ENCODE data around the gene SGCD.
A peak's percentile ranks its signal among the peaks of the same experiment; 100 is the strongest.

SGCD gene

DNA sequence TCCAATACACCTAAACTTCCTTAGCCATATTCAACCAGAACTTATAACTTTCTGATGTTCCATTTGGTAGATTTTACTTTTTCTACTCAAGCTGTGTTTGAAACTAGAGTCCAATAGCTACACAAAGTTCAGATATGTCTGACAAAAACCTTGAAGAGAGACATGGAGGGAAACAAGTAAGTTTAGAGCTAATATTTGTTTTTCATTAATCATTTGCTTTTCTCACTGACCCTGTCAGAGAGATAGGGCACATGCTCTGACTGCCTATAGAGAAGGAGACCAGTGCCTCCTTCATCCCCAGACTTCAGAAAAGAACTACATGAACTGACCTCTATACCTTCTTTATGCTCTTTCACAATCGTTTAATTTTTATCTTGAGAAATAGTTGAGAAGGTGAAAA, 366.1 kb downstream of the SGCD start:
- no peak for DNase-seq (ENCODE audit: low spot score)

DNA sequence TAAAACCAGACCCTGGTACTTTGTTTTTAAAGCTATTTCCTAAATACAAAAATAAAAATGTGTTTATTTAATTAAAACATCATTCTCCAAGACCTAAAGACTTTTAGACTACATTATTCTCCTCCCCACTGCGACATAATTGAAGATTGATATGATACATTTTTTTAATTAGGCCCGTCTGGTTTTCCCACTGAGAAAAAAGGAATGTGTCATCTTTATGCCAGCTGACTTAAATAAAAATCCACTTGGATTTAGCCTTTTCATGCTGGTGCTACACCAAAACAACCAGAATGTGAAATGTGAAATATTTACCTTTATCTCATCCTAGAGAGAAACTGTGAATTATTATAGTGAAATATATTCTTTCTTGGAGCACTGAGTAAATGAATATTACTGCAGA, 367.6 kb downstream of the SGCD start:
- no peak for DNase-seq (ENCODE audit: low spot score)

DNA sequence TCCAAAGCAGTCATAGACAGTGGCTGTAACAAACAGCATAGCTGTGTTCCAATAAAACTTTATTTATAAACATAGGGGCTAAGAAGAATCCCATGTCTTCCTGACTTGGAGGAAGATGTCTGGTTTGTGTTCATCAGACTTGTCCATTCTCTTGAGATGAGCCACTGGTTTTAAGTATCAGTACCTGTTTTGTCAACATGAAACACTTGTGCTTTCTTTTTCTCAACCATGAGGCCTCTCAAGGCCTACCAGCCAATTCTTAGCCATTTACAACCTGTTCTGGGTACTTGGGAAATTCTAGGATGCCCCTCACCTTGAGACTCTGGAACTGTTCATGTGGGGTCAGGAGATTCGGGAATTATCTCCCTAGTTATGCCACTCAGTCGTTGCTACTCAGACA, 368.8 kb downstream of the SGCD start:
- DNase-seq (ENCODE audit: low spot score): no peak

DNA sequence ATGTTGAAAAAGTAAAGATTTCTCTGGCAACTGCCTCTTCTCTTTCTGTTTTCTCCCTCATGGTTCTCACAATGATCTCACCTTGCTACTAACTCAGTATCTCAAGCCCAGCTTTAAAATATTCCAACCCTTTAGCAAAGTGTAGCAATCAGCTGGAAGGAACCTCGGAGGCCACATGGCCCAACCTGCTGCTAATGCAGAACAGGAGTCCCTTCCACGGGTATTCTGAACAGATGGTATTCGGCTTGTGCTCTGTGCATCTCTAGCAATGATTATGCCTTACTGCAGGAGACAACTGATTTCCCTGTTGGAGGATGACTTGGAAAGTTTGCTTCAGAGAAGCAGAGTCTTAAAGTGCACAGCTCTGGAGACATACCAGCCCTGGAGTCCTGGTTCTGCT, 371.4 kb downstream of the SGCD start:
- DNase-seq (ENCODE audit: low spot score): no peak

DNA sequence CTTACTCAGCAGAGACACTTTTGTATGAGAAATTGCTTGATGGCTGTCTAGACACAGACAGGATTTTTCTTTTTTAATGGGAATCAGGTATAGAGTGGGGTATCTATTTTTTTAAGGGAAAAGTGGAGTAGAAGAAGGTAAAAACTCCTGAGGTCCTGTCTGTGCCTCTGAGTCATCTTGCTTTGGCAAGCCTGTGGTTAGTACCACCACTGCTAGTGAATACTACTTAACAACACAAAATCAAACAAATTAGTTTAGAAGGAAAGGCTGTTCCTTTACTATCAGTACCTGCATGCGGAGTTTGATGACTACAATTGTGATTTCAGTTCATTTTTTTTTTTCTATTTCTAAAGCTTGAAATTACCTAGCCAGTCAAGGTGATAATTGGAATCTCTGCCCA, 372.2 kb downstream of the SGCD start:
- no peak for DNase-seq (ENCODE audit: low spot score)

DNA sequence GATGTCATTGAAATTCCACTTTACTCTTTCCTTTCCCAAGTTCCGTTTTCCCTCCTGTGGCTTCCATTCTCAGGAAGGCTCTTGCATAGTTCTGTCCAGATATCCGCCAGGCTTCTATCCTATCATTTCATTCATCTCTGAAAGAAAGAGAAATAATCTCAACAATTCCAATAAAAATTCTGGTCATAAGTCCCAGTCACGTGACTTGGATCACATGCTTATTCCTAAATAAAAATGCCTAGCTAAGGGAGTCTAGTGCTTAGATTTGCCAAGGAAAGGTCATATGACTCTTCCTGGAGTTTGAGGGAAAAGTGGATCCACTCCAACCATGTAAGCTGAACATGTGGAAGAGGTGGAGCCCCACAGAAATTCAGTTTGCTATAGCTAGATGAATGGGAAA, 377.2 kb downstream of the SGCD start:
- DNase-seq (ENCODE audit: low spot score): no peak

DNA sequence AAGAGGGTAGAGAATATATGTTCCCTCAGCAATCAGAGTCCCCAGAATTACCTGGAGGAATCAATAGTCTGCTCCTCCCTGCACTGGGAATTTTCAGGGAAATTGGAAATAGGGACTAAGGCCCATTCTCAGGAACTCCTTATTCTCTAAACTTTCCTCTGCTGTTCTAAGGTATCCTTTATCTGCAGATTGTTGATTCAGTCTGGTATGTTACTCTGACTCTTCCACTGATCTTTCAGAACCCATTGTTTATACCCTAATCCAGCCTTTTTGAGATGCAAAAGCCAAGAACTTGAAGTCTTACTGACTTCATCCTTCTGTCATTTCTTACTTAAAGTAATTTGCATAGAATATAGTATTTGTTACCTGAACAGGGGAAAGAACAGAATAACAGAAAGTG, 379.7 kb downstream of the SGCD start:
- DNase-seq (ENCODE audit: low spot score): peak; percentile 14

DNA sequence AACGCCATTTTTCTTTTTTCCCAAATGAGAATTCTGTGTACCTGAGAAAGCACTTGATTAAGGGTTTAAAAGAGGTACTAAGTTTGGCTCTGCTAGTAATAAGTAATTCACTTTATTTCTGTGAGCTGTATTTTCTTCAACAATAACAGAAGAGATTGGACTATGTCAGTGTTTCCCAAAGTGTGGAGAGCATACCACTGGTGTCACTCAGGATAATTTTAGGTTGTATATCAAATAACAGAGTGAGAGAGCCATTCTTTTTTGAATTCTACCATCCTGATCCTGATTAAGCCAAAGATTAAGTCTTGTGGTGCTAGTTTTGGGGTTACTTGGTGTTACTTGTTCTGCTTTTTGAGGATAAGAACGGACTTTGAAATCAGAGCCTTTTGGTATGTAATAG, 380.8 kb downstream of the SGCD start:
- no peak for DNase-seq (ENCODE audit: low spot score)

DNA sequence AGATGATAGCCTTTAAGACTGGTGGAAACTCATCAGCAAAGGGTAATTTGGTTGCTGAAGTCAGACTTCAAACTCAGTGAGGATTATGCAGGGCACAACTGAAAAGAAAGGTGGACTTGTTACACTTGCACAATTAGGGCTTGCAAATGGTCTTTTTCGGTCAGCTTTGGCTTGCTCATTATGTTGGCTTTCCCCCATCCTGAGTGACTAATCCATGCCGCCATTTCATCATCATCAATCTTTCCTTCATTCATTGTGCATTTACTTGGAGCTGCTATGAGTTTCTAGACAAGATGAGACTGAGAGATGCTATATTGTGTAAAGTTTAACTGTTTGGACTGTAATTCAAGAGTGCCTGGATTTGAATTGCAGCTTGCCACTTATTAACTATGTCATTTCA, 388.3 kb downstream of the SGCD start:
- no peak for DNase-seq (ENCODE audit: low spot score)

DNA sequence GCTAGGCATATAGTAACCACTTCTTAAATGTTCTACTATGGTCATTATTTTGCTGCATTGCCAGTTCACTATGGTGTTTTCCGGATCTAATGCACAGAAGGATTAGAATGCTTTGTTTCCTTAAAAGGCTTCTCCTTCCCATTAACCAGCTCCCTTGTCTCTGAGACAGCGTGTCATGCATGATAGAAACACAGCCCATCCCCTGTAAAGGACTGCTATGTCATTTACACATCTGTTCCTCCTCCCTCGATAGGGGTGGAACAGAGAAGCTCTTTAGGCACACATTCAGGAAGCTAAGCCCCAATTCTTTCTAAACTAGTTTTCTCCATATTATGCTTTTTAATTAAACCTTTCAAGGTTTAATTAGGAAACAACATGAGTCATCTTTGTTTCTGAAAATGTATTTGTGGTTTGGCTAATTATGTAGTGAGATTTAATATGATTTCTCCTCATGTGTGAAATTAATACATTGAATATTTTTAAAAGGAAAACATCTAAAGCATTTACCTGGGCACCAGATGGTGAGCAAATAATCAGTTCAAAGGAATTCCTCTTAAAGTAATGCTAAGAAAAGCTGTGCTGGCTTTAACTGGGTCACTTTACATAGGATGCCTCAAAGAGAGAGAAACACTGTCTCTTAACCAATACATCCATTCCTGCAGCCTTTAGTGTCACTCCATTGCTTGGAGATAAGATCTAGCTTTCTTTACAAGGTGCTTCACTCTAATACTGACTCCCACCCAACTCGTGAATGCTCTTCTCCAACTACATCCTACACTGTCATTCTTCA, 389.8 kb downstream of the SGCD start:
- peak; percentile 11 for DNase-seq (ENCODE audit: low spot score)

DNA sequence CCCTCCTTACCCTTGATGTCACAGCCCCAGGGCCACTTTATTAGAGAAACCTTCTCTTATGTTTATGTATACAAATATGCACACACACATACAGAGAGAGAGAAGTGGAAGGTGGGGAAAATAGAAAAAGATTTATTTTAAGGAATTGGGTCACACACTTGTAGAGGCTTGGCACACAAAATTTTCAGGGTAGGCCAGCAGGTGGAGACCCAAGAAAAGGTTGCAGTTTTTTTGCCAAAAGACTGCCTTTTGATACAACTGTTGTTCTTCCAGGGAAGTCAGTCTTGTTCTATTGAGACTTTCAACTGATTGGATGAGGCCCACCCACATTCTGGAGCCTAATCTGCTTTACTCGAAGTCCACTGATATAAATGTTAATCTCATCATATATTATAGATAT, 392.0 kb downstream of the SGCD start:
- no peak for DNase-seq (ENCODE audit: low spot score)

DNA sequence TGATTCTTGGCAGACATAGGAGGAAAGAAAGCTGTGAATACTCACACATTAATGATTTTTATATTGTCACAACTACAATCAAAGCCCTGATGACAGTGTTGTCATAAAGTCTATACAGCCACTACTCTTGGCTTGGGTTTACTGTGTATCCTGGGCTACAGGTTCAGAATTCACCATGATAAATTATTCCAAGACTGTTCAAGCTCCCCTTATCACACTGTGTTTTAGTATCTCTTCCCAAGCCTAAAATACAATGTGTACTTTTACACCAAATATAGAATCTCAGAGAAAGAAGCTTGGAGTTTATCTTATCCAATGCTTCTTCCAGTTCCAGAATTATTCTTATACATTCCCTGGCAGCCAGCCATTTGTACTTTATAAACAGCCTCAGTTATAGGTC, 395.4 kb downstream of the SGCD start:
- DNase-seq (ENCODE audit: low spot score): no peak

DNA sequence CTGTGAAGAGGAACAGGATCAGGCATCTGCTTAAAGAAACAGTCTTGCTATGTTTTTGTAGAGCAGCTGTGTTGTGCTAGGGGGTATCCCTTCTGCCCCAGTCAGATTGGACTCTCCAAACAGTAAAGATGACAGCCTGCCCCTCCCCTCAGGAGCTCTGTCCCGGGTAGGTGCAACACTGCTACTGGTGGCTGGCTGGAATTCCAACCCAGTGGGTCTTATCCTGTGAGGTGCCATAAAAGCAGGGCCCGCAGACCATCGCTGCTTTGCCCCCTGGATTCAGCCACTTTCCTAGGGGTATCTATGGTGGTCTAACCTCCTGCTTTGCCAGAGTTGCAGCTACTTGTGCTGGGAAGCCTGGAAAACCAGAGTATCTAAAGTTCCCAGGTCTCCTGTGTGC, 408.5 kb downstream of the SGCD start:
- no peak for DNase-seq (ENCODE audit: low spot score)

DNA sequence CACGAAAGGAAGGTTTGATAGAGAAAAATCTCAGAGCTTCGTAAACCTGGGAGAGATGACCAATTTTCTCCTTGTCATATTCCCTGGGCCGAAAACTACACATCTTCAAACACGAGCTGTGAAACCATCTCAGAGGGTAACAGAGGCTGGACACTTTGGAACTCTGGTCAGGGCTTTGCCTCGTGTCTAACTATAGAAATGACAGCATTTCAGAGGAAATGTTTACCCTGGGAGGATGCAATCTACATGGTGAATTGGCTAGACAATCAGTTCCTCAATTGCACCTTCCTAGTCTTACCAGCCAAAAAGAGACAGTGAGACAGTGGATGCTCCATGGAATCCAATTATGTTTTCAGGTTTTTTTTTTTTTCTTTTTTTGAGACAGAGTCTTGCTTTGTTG, 414.6 kb downstream of the SGCD start:
- no peak for DNase-seq (ENCODE audit: low spot score)

DNA sequence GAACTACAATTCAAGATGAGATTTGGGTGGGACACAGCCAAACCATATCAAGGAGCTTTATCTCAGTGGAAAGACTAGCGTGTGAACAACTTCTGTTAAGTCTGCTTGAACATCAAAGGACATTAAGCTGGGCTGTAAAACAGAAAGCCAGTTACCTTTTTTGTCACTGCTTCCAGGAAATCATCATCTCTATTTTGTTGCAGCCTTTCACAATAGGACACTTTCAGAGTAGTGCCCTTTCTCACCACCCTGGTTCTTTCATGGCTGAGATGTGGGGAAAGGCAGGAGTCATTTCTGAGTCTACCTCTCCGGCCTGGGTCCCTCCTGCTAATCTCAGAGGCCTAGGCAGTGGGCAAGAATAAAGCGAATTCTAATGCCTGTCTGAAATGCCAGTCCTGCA, 426.9 kb downstream of the SGCD start:
- DNase-seq (ENCODE audit: low spot score): no peak

DNA sequence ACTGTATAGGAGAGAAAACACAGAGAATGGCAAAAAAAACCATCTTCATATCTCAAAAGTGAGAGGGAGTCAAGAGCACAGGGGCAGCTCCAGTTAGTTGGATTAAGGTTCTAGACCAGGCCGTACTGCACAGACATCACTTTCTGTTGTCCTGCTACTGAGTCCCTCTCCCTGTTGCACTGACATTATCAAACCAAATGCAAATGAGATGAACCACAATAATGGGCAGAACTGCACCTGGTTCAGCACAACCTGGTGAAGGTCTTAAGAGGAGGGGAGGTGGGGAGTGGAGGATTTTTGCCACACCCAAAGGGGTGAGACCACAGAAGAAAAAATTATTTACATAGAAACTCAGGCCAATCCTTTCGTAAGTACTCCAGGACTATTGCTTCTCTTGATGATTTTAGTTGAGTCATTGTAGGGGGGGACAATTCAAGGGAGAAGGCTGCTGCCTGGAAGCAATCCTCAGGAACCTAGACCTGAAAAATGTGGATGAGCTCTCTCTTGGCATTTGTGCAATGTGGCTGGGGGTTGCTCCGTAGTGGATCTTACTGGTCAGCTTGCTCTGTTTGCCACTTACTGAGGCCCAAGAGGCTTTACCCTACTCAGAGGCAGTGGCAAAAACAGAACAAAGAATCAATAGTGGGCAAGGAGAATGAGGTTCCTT, 428.6 kb downstream of the SGCD start:
- no peak for DNase-seq (ENCODE audit: low spot score)

DNA sequence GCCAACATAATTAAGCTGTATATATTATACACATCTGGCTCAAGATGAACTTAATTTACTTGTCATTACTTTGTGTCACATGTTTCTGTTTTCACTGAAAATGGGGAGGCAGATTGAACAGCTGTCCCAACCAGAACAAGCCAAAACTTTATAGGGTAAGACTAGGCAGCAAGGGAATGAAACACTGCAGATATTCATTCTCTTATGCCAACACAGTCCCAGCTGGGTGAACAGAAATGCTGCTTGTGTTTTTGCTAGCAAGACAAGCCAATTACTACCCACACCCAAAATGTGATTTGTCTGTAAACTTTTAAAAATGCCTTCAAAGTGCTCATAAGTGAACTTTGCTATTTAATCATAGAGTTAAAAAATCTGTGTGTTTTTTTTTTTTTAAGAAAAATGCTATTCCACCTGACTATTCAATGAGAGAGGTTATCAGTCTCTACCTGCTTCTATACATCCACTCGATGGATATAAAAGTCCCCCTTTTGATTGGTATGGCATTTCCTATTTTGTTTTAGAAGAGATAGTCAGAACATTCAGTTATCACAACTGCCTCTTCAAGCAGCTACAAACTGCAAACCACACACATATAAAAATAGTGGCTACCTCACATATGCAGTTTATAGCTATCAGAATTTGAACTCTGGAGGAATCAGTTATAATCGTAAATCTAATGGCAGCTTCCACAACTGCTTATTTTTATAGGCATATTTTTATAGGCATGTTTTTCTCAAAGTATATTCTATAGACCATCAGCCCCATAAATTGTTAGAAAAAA, 431.2 kb downstream of the SGCD start:
- DNase-seq (ENCODE audit: low spot score): no peak

DNA sequence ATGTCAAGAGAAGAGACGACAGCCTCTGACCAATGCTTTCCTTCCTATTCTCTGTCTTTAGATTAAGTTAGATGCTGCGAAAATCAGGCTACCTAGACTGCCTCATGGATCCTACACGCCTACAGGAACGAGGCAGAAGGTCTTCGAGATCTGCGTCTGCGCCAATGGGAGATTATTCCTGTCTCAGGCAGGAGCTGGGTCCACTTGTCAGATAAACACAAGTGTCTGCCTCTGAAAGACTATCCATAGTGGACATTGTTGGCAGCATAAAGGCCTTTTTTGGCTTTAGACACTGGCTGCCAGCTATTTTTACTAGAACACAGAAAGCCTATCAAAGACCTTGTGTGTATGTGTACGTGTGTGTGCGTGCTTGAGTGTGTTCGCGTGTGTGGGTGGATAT, 432.2 kb downstream of the SGCD start:
- DNase-seq (ENCODE audit: low spot score): no peak

DNA sequence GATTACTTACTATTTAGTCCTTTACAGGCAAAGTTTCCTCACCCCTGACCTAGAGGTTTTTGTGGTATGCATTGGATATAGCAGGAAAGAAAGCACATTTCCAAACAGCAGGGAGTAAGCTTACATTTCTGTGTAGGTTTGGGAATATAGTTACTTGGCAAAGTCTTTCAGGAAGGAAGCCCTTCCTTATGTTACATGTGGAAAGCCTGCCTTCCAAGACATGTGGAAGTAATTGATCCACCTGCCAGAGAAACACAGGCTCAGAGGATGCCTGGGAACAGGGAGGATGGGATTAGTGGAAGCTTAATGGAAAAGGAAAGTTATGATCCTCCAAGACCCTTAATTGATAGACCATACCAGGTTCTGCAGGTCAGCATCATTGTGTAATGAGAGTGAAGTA, 435.8 kb downstream of the SGCD start:
- no peak for DNase-seq (ENCODE audit: low spot score)

DNA sequence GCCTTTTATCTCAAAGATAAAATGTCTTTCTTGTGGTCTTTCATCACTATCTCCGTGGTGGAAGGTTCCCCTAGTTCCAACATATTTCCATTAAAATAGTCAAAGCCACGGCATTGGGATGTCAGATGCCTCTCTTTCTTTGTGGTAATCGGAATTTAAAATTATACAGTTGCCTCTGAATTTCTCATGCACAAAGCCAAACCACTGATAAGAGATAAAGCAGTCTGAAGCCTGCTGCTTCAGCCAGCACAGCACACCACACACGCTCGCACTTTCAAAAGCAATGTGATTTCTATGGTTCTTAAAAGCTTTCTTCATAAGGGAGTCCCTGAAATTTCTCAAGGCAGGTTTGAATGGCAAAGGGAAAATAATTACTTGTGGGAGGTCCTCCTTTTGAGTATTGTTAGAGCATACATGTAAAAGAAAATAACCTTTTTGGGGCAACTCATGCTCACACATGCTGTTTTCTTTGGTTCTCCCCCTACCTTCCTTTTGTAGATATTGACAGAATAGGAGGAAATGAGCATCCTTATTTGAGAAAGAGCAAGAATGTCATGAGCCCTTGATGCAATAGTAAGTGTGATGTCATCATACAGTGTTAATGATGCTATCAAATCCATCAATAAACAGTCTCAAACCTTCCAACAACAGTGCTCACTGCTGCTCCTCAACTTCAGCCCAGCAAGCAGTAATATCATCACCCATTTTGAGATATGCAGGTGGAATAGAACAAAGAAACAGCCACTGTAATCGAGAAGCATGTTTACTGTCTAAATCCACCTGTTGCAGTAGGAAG, 437.4 kb downstream of the SGCD start:
- no peak for DNase-seq (ENCODE audit: low spot score)

DNA sequence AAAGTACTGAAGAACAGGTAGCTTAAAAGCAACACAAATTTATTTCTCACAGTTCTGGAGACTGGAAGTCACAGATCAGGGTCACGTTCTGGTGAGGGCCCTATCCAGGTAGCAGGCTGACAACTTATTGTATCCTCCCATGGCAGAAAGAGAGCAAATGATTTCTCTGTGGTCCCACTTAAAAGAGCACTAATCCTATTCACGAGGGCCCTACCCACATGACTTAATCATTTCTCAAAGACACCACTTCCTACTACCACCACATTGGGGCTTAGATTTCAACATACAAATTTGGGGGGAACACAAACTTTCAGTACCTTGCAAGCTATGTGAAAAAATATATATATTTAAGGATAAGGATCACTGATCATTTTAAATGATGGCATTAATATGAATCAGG, 447.3 kb downstream of the SGCD start:
- no peak for DNase-seq (ENCODE audit: low spot score)

DNA sequence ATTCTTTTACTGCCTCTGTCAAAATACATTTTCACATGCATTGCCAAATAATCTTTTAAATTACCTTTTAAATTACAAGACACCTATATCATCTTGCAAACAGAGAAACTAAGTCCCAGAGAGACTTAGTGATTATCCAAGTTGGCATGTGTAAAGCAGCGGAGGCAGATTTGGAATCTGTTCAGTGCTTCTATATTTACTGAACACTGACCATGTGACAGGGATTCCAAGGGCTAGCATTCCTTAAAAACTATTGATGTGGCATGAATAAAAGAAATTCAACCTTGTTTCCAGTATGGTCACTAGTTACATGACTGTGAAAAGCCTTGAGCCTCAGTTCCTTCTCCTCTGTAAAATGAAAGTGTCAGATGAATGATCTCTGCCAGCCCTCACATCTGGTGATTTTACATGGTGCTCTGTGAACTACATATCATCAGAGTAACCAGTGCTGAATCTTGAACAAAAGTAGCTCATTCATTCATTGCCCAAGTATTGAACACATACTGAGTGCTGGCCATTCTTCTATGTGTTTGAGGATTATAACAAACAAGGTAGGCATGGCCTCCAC, 451.3 kb downstream of the SGCD start:
- no peak for DNase-seq (ENCODE audit: low spot score)
